Measurements from ENCODE around the gene C5orf24.

C5orf24 gene

DNA sequence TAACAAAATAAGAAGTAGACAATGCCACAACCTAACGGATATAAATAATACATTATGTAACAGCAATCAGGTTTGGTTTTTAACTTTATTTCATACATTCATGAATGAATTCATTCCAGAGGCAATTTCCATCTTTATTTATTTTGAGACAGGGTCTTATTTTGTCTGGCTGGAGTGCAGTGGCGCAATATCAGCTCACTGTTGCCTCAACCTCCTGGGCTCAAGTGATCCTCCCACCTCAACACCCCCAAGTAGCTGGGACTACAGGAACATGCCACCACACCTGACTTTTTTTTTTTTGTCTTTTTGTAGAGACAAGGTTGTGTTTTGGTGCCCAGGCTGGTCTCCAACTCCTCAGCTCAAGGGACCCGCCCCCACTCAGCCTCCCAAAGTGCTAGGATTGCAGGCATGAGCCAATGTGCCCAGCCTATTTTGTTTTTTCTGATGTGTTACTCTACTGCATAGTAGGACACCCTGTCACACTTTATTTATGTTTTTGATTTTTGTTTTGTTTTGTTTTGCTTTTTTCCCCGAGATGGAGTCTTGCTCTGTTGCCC lies 26.3 kb upstream of the C5orf24 start:
- ATAC-seq: no peak
- TF ChIP-seq GLIS3 (CRISPR knock-in tag; IDR thresholded peaks at IDR 0.05) (no peak), BACH2 (CRISPR knock-in tag; IDR thresholded peaks at IDR 0.05; ENCODE audit: borderline replicate concordance) (no peak), ZNF8 (CRISPR knock-in tag; IDR thresholded peaks at IDR 0.05) (no peak), ZNF70 (CRISPR knock-in tag; IDR thresholded peaks at IDR 0.05) (no peak), ZFP30 (CRISPR knock-in tag; IDR thresholded peaks at IDR 0.05) (no peak), TCF4 (CRISPR knock-in tag; IDR thresholded peaks at IDR 0.05; ENCODE audit: borderline replicate concordance) (no peak), PPARA (CRISPR knock-in tag; IDR thresholded peaks at IDR 0.05; ENCODE audit: borderline replicate concordance) (no peak), CSDC2 (CRISPR knock-in tag; IDR thresholded peaks at IDR 0.05) (no peak), OSR1 (CRISPR knock-in tag; IDR thresholded peaks at IDR 0.05) (no peak), ZFP3 (CRISPR knock-in tag; IDR thresholded peaks at IDR 0.05) (no peak), SNAI2 (CRISPR knock-in tag; IDR thresholded peaks at IDR 0.05) (no peak), ZNF565 (CRISPR knock-in tag; conservative IDR thresholded peaks at IDR 0.05; ENCODE audit: low read depth) (no peak), CREB5 (CRISPR knock-in tag; IDR thresholded peaks at IDR 0.05; ENCODE audit: low read depth) (no peak)
- TF ChIP-seq, protein P1, sequence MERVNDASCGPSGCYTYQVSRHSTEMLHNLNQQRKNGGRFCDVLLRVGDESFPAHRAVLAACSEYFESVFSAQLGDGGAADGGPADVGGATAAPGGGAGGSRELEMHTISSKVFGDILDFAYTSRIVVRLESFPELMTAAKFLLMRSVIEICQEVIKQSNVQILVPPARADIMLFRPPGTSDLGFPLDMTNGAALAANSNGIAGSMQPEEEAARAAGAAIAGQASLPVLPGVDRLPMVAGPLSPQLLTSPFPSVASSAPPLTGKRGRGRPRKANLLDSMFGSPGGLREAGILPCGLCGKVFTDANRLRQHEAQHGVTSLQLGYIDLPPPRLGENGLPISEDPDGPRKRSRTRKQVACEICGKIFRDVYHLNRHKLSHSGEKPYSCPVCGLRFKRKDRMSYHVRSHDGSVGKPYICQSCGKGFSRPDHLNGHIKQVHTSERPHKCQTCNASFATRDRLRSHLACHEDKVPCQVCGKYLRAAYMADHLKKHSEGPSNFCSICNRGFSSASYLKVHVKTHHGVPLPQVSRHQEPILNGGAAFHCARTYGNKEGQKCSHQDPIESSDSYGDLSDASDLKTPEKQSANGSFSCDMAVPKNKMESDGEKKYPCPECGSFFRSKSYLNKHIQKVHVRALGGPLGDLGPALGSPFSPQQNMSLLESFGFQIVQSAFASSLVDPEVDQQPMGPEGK (CRISPR knock-in tag; IDR thresholded peaks at IDR 0.05; ENCODE audit: borderline replicate concordance): no peak
- TF ChIP-seq, protein P2, sequence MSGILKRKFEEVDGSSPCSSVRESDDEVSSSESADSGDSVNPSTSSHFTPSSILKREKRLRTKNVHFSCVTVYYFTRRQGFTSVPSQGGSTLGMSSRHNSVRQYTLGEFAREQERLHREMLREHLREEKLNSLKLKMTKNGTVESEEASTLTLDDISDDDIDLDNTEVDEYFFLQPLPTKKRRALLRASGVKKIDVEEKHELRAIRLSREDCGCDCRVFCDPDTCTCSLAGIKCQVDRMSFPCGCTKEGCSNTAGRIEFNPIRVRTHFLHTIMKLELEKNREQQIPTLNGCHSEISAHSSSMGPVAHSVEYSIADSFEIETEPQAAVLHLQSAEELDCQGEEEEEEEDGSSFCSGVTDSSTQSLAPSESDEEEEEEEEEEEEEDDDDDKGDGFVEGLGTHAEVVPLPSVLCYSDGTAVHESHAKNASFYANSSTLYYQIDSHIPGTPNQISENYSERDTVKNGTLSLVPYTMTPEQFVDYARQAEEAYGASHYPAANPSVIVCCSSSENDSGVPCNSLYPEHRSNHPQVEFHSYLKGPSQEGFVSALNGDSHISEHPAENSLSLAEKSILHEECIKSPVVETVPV (CRISPR knock-in tag; IDR thresholded peaks at IDR 0.05): no peak
- TF ChIP-seq, protein P3, sequence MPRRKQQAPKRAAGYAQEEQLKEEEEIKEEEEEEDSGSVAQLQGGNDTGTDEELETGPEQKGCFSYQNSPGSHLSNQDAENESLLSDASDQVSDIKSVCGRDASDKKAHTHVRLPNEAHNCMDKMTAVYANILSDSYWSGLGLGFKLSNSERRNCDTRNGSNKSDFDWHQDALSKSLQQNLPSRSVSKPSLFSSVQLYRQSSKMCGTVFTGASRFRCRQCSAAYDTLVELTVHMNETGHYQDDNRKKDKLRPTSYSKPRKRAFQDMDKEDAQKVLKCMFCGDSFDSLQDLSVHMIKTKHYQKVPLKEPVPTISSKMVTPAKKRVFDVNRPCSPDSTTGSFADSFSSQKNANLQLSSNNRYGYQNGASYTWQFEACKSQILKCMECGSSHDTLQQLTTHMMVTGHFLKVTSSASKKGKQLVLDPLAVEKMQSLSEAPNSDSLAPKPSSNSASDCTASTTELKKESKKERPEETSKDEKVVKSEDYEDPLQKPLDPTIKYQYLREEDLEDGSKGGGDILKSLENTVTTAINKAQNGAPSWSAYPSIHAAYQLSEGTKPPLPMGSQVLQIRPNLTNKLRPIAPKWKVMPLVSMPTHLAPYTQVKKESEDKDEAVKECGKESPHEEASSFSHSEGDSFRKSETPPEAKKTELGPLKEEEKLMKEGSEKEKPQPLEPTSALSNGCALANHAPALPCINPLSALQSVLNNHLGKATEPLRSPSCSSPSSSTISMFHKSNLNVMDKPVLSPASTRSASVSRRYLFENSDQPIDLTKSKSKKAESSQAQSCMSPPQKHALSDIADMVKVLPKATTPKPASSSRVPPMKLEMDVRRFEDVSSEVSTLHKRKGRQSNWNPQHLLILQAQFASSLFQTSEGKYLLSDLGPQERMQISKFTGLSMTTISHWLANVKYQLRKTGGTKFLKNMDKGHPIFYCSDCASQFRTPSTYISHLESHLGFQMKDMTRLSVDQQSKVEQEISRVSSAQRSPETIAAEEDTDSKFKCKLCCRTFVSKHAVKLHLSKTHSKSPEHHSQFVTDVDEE (CRISPR knock-in tag; IDR thresholded peaks at IDR 0.05): no peak

- ATAC-seq: no peak
- TF ChIP-seq TCF4 (CRISPR knock-in tag; IDR thresholded peaks at IDR 0.05; ENCODE audit: borderline replicate concordance): no peak
- TF ChIP-seq SNAI2 (CRISPR knock-in tag; IDR thresholded peaks at IDR 0.05): no peak
- no peak for TF ChIP-seq ZFP3 (CRISPR knock-in tag; IDR thresholded peaks at IDR 0.05)
Measured at GRCh38 chr5:134821841-134822240, 23.9 kb upstream of the C5orf24 start.

DNA sequence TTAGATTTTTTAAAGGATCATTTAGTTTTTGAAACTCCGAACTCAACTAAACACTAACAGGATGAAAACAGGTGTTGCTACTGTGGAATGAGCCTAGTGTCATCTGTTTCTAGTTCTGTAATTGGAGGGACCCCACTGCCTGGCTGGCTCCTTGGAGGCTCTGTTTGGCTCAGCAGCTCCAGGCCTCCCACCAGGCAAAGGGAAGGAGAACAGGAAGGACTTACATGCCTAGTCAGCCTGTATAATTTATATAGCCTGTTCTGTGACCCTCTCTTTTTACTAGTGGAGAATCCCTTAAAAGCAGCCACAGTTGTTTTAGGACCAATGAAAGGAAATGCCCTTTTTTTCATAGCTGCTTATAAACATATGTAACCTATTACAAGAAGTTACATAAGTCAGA lies 21.1 kb upstream of the C5orf24 start:
- TF ChIP-seq, protein P3 (CRISPR knock-in tag; IDR thresholded peaks at IDR 0.05): no peak
- TF ChIP-seq RARB (CRISPR knock-in tag; IDR thresholded peaks at IDR 0.05) (no peak), ZNF565 (CRISPR knock-in tag; conservative IDR thresholded peaks at IDR 0.05; ENCODE audit: low read depth) (no peak), ZC3H10 (CRISPR knock-in tag; IDR thresholded peaks at IDR 0.05) (no peak), PPARA (CRISPR knock-in tag; IDR thresholded peaks at IDR 0.05; ENCODE audit: borderline replicate concordance) (no peak)
- TF ChIP-seq, protein P1 (CRISPR knock-in tag; IDR thresholded peaks at IDR 0.05; ENCODE audit: borderline replicate concordance): no peak
- no peak for ATAC-seq
